Neural cell (in vitro differentiated cells): Measurements from ENCODE around the gene EXOC2.

ENCODE experiments used
- EP300 ChIP-seq: fragments of 450-650 bp; conservative IDR thresholded peaks from 2 replicates; pipeline ENCODE4 v1.6.1; 2014; ENCODE audit warnings: antibody characterized with exemption, mild to moderate bottlenecking, moderate library complexity; ENCODE audit not compliant: poor library complexity, severe bottlenecking
- EZH2 ChIP-seq: fragments of 200-600, 300-800 bp; shearing (Covaris generic), sonication (generic); IDR thresholded peaks from 2 replicates; pipeline ENCODE4 v1.6.1; 2014; ENCODE audit warnings: antibody characterized with exemption, low read length, borderline replicate concordance, mild to moderate bottlenecking; ENCODE audit not compliant: insufficient read depth, poor library complexity, severe bottlenecking
- MXI1 ChIP-seq: fragments of 450-650 bp; conservative IDR thresholded peaks from 2 replicates; pipeline ENCODE4 v1.6.1; 2014; ENCODE audit warnings: antibody characterized with exemption, mild to moderate bottlenecking; ENCODE audit not compliant: poor library complexity, severe bottlenecking
- POLR2AphosphoS5 ChIP-seq: IDR thresholded peaks from 2 replicates; pipeline ENCODE4 v1.6.1; 2012
- SMC3 ChIP-seq: fragments of 450-650 bp; conservative IDR thresholded peaks from 2 replicates; pipeline ENCODE4 v1.6.1; 2014; ENCODE audit warnings: antibody characterized with exemption, mild to moderate bottlenecking, moderate library complexity; ENCODE audit not compliant: poor library complexity
- TAF1 ChIP-seq: IDR thresholded peaks from 2 replicates; pipeline ENCODE4 v1.6.1; 2012; ENCODE audit warnings: low read depth
- TF ChIP-seq, protein P1 (sequence below): fragments of 450-650 bp; IDR thresholded peaks from 2 replicates; pipeline ENCODE4 v1.5.1; 2014; ENCODE audit warnings: antibody characterized with exemption, mild to moderate bottlenecking, moderate library complexity; ENCODE audit not compliant: poor library complexity, severe bottlenecking
- TF ChIP-seq, protein P2 (sequence below): IDR thresholded peaks from 2 replicates; pipeline ENCODE4 v1.6.1; 2012; ENCODE audit warnings: borderline replicate concordance

DNA sequence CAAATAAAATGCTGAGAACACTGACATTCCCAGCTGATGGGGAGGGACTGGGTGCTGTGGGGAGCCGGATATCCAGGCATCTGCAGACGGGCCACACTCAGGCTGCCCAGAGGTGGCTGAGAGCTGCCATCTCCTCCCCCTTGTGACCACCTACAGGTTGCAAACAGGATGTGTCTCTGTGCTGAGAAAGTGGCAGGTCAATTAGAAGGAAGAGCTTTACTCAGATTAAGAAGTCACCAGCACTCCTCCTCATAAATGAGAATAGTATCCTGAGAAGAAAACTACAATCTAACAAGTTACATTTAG, 99.1 kb downstream of the EXOC2 start:
- TF ChIP-seq, protein P1, sequence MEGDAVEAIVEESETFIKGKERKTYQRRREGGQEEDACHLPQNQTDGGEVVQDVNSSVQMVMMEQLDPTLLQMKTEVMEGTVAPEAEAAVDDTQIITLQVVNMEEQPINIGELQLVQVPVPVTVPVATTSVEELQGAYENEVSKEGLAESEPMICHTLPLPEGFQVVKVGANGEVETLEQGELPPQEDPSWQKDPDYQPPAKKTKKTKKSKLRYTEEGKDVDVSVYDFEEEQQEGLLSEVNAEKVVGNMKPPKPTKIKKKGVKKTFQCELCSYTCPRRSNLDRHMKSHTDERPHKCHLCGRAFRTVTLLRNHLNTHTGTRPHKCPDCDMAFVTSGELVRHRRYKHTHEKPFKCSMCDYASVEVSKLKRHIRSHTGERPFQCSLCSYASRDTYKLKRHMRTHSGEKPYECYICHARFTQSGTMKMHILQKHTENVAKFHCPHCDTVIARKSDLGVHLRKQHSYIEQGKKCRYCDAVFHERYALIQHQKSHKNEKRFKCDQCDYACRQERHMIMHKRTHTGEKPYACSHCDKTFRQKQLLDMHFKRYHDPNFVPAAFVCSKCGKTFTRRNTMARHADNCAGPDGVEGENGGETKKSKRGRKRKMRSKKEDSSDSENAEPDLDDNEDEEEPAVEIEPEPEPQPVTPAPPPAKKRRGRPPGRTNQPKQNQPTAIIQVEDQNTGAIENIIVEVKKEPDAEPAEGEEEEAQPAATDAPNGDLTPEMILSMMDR = no peak
- TF ChIP-seq POLR2AphosphoS5 (no peak), EZH2 (no peak), TAF1 (no peak), MXI1 (no peak), EP300 (no peak), SMC3 (no peak)
- TF ChIP-seq, protein P2, sequence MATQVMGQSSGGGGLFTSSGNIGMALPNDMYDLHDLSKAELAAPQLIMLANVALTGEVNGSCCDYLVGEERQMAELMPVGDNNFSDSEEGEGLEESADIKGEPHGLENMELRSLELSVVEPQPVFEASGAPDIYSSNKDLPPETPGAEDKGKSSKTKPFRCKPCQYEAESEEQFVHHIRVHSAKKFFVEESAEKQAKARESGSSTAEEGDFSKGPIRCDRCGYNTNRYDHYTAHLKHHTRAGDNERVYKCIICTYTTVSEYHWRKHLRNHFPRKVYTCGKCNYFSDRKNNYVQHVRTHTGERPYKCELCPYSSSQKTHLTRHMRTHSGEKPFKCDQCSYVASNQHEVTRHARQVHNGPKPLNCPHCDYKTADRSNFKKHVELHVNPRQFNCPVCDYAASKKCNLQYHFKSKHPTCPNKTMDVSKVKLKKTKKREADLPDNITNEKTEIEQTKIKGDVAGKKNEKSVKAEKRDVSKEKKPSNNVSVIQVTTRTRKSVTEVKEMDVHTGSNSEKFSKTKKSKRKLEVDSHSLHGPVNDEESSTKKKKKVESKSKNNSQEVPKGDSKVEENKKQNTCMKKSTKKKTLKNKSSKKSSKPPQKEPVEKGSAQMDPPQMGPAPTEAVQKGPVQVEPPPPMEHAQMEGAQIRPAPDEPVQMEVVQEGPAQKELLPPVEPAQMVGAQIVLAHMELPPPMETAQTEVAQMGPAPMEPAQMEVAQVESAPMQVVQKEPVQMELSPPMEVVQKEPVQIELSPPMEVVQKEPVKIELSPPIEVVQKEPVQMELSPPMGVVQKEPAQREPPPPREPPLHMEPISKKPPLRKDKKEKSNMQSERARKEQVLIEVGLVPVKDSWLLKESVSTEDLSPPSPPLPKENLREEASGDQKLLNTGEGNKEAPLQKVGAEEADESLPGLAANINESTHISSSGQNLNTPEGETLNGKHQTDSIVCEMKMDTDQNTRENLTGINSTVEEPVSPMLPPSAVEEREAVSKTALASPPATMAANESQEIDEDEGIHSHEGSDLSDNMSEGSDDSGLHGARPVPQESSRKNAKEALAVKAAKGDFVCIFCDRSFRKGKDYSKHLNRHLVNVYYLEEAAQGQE = no peak
